Liver (tissue), 9 donors: Measurements from ENCODE around the gene OR2J3. TPM values are rescaled to one million over a fixed set of nuclear protein-coding genes. Genes with fewer than 3 reads are reported as not detected.

Experiments used
- DNase-seq: peaks from one replicate; pipeline ENCODE4 v3.0.0-alpha.2; 2017; ENCODE audit warnings: low spot score
- H3K27ac ChIP-seq, 2 donors: one replicate each; pipeline ENCODE4 v1.7.0; 2013; ENCODE audit warnings: inconsistent platforms in 2 of 2, low read length in 2 of 2, control low read depth in 1 of 2, low read depth in 1 of 2, mild to moderate bottlenecking in 1 of 2
- H3K27me3 ChIP-seq, 4 donors: one replicate each; pipeline versions ENCODE4 v1.6.1 to v1.7.0; 2013; ENCODE audit warnings: low read length in 3 of 4, inconsistent platforms in 1 of 4, mild to moderate bottlenecking in 1 of 4, moderate library complexity in 1 of 4; ENCODE audit not compliant: control insufficient read depth in 4 of 4, insufficient read depth in 4 of 4
- H3K36me3 ChIP-seq, 4 donors: one replicate each; pipeline versions ENCODE4 v1.6.1 to v1.7.0; 2013; ENCODE audit warnings: low read length in 3 of 4, mild to moderate bottlenecking in 3 of 4, low read depth in 1 of 4, moderate library complexity in 1 of 4; ENCODE audit not compliant: control insufficient read depth in 4 of 4, insufficient read depth in 3 of 4
- H3K4me1 ChIP-seq, 4 donors: one replicate each; pipeline versions ENCODE4 v1.6.1 to v1.7.0; 2013; ENCODE audit warnings: low read length in 3 of 4, mild to moderate bottlenecking in 3 of 4, moderate library complexity in 1 of 4; ENCODE audit not compliant: control insufficient read depth in 4 of 4, insufficient read depth in 4 of 4
- H3K4me3 ChIP-seq, 3 donors: one replicate each; pipeline versions ENCODE4 v1.6.1 to v1.7.0; 2013; ENCODE audit warnings: low read length in 3 of 3, control low read depth in 1 of 3, low read depth in 1 of 3, mild to moderate bottlenecking in 1 of 3
- H3K9ac ChIP-seq, 2 donors: one replicate each; pipeline ENCODE4 v1.7.0; 2013; ENCODE audit warnings: low read length in 2 of 2, mild to moderate bottlenecking in 2 of 2, moderate library complexity in 2 of 2, control low read depth in 1 of 2, low read depth in 1 of 2
- H3K9me3 ChIP-seq, 4 donors: one replicate each; pipeline versions ENCODE4 v1.6.1 to v1.7.0; 2013; ENCODE audit warnings: low read length in 3 of 4; ENCODE audit not compliant: control insufficient read depth in 4 of 4
- EGR1 ChIP-seq, 2 donors: IDR thresholded peaks; 2 replicates each; pipeline ENCODE4 v1.6.1; 2016 to 2018; ENCODE audit warnings: antibody characterized with exemption in 2 of 2, low read depth in 2 of 2
- HNF4G ChIP-seq: IDR thresholded peaks from 2 replicates; pipeline ENCODE4 v1.6.1; 2016; ENCODE audit warnings: antibody characterized with exemption
- RAD21 ChIP-seq, 2 donors: IDR thresholded peaks; 2 replicates each; pipeline ENCODE4 v1.6.1; 2016; ENCODE audit warnings: antibody characterized with exemption in 2 of 2, mild to moderate bottlenecking in 2 of 2
- RXRA ChIP-seq, 2 donors: IDR thresholded peaks; 2 replicates each; pipeline ENCODE4 v1.6.1; 2017 to 2018; ENCODE audit warnings: antibody characterized with exemption in 2 of 2, mild to moderate bottlenecking in 1 of 2
- SP1 ChIP-seq: IDR thresholded peaks from 2 replicates; pipeline ENCODE4 v1.6.1; 2018; ENCODE audit warnings: antibody characterized with exemption, mild to moderate bottlenecking
- YY1 ChIP-seq: IDR thresholded peaks from 2 replicates; pipeline ENCODE4 v1.6.1; 2016; ENCODE audit warnings: antibody characterized with exemption, mild to moderate bottlenecking
- WGBS: extraction: QIAGEN DNeasy Blood & Tissue Kit; methylation state at CpG from one replicate; pipeline ENCODE4 v1.1.7; 2013; 5-methylcytosine and 5-hydroxymethylcytosine counted together
- polyA plus RNA-seq, 2 donors: library from polyadenylated mRNA; stranded (reverse) in 1 of 2; unstranded in 1 of 2; fragments of 200-250 nt in 1 of 2; fragments of >200 nt in 1 of 2; fragmentation: Nextera tagmentation in 1 of 2; extraction: Ambion mirVana in 1 of 2; gene quantifications; one replicate each; pipeline versions ENCODE4 v1.2.1 to v1.2.3, GENCODE V29; 2013 to 2015
- total RNA-seq, 2 donors: library from RNA; depleted of rRNA; stranded (reverse); fragments of >200 nt; gene quantifications; one replicate each; pipeline ENCODE4 v1.2.3, GENCODE V29; 2014
- TF ChIP-seq, protein P1 (sequence below): fragments of 150-350 bp; IDR thresholded peaks from 2 replicates; pipeline ENCODE4 v1.5.1; 2017; ENCODE audit warnings: improper control_type of control experiment, low read depth, low read length; ENCODE audit not compliant: missing input control
- TF ChIP-seq, protein P2 (sequence below): IDR thresholded peaks from 2 replicates; pipeline ENCODE4 v1.6.1; 2016; ENCODE audit warnings: antibody characterized with exemption
- TF ChIP-seq, protein P3 (sequence below): IDR thresholded peaks from 2 replicates; pipeline ENCODE4 v1.6.1; 2016; ENCODE audit warnings: antibody characterized with exemption
- TF ChIP-seq, protein P4 (sequence below): IDR thresholded peaks from 2 replicates; pipeline ENCODE4 v1.6.1; 2016; ENCODE audit warnings: antibody characterized with exemption, mild to moderate bottlenecking
- donor health status: healthy.
- donor health status: healthy.
- donor health status: healthy.
- donor health status: healthy.
- donor health status: healthy.

Gene OR2J3
- total and polyA plus RNA-seq, 4 donors, result 0.14 TPM; not detected in 3

- H3K4me1 ChIP-seq, result no peaks in the 10 kb centered on the region
- no peak overlapping the region for H3K27ac ChIP-seq
- no peak for DNase-seq
- no peak overlapping the region for H3K9ac ChIP-seq
- no peaks in the 10 kb centered on the region for H3K27me3 ChIP-seq
- no peaks in the 10 kb centered on the region for H3K9me3 ChIP-seq
- H3K36me3 ChIP-seq, result no peaks in the 10 kb centered on the region
- TF ChIP-seq RXRA (IDR thresholded peaks at IDR 0.05), result no peak
- TF ChIP-seq, protein P1, sequence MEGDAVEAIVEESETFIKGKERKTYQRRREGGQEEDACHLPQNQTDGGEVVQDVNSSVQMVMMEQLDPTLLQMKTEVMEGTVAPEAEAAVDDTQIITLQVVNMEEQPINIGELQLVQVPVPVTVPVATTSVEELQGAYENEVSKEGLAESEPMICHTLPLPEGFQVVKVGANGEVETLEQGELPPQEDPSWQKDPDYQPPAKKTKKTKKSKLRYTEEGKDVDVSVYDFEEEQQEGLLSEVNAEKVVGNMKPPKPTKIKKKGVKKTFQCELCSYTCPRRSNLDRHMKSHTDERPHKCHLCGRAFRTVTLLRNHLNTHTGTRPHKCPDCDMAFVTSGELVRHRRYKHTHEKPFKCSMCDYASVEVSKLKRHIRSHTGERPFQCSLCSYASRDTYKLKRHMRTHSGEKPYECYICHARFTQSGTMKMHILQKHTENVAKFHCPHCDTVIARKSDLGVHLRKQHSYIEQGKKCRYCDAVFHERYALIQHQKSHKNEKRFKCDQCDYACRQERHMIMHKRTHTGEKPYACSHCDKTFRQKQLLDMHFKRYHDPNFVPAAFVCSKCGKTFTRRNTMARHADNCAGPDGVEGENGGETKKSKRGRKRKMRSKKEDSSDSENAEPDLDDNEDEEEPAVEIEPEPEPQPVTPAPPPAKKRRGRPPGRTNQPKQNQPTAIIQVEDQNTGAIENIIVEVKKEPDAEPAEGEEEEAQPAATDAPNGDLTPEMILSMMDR, result no peak
- WGBS, result 73% methylated on average over 2 of the region's 2 CpGs
- H3K4me3 ChIP-seq, result no peak overlapping the region
Observed at GRCh38 chr6:29131691-29132090, 23.8 kb downstream of the OR2J3 start.

DNA sequence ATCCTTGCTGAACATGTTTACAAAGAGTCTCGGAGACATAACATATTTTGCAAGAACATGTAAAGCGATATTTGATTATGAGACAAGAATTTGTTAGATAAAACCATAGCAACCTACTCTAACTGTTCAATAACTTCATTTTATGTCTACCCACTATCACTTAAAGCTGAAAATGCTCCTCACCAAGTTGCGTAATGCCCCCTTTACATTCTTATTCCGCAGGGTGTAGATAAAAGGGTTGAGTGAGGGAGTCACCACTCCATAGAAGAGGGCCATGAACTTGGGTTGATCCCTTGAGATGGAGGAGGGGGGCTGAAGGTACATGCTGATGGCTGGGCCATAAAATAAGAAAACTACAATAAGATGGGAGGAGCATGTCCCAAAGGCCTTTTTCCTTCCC, 29.9 kb downstream of the OR2J3 start:
- Histone ChIP-seq H3K27me3 (no peaks in the 10 kb centered on the region), H3K27ac (no peak overlapping the region), H3K4me1 (no peaks in the 10 kb centered on the region), H3K36me3 (no peaks in the 10 kb centered on the region), H3K9me3 (no peaks in the 10 kb centered on the region), H3K4me3 (no peak overlapping the region), H3K9ac (no peak overlapping the region)
- TF ChIP-seq EGR1 (IDR thresholded peaks at IDR 0.05; ENCODE audit: low read depth in 2 of 2) (no peak), SP1 (no peak), RXRA (IDR thresholded peaks at IDR 0.05) (no peak), YY1 (no peak), HNF4G (no peak), RAD21 (IDR thresholded peaks at IDR 0.05) (no peak)
- TF ChIP-seq, protein P2, sequence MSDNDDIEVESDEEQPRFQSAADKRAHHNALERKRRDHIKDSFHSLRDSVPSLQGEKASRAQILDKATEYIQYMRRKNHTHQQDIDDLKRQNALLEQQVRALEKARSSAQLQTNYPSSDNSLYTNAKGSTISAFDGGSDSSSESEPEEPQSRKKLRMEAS, result no peak
- TF ChIP-seq, protein P1, result no peak
- TF ChIP-seq, protein P3, sequence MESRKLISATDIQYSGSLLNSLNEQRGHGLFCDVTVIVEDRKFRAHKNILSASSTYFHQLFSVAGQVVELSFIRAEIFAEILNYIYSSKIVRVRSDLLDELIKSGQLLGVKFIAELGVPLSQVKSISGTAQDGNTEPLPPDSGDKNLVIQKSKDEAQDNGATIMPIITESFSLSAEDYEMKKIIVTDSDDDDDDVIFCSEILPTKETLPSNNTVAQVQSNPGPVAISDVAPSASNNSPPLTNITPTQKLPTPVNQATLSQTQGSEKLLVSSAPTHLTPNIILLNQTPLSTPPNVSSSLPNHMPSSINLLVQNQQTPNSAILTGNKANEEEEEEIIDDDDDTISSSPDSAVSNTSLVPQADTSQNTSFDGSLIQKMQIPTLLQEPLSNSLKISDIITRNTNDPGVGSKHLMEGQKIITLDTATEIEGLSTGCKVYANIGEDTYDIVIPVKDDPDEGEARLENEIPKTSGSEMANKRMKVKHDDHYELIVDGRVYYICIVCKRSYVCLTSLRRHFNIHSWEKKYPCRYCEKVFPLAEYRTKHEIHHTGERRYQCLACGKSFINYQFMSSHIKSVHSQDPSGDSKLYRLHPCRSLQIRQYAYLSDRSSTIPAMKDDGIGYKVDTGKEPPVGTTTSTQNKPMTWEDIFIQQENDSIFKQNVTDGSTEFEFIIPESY, result no peak
- TF ChIP-seq, protein P4, sequence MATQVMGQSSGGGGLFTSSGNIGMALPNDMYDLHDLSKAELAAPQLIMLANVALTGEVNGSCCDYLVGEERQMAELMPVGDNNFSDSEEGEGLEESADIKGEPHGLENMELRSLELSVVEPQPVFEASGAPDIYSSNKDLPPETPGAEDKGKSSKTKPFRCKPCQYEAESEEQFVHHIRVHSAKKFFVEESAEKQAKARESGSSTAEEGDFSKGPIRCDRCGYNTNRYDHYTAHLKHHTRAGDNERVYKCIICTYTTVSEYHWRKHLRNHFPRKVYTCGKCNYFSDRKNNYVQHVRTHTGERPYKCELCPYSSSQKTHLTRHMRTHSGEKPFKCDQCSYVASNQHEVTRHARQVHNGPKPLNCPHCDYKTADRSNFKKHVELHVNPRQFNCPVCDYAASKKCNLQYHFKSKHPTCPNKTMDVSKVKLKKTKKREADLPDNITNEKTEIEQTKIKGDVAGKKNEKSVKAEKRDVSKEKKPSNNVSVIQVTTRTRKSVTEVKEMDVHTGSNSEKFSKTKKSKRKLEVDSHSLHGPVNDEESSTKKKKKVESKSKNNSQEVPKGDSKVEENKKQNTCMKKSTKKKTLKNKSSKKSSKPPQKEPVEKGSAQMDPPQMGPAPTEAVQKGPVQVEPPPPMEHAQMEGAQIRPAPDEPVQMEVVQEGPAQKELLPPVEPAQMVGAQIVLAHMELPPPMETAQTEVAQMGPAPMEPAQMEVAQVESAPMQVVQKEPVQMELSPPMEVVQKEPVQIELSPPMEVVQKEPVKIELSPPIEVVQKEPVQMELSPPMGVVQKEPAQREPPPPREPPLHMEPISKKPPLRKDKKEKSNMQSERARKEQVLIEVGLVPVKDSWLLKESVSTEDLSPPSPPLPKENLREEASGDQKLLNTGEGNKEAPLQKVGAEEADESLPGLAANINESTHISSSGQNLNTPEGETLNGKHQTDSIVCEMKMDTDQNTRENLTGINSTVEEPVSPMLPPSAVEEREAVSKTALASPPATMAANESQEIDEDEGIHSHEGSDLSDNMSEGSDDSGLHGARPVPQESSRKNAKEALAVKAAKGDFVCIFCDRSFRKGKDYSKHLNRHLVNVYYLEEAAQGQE, result no peak
- DNase-seq, result no peak
- WGBS, result 92% methylated on average over 4 of the region's 4 CpGs
